ENCODE data around the gene USE1. TPM values are rescaled to one million over a fixed set of nuclear protein-coding genes. Genes with fewer than 3 reads are reported as not detected.
A peak's percentile ranks its signal among the peaks of the same experiment; 100 is the strongest.

The USE1 gene
- total RNA-seq, 1 experiment from 2014 or later, result 32.5 TPM

DNA sequence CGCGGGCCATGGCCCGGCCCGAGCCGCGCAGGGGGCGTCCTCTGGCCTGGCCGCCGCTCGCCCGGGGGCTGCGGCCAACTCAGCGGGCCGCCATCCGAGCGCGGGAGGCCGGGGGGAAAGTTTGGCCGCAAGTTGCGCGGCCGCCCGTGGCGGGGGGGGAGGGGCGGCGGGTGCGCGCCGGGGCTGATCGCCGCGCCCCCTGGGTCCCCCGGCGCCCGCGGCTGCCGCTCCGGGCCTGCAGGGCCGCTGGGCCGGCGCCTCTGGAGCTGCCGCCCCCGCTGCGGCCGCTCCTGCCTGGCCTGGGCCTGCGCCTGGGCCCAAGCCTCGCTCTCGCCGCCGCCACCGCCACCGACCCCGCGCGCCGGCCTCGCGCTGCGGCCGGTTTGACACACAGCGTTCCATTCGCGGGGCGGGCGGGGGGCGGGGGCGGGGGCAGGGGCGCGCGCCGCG, 30.4 kb downstream of the USE1 start, which contains the start of gene NR2F6:
TSS of gene NR2F6 (minus strand) at position 385 of the 450 bp plus-strand sequence. CDS start 699 bp downstream, outside the sequence.
- Histone ChIP-seq H3K27me3 (ENCODE audit: low read length) (no peaks in the 10 kb centered on the region), H2AFZ (ENCODE audit: low read length) (peak within 1 kb of the TSS; percentile 90), H3K4me2 (ENCODE audit: low read length) (peak within 1 kb of the TSS; percentile 95), H3K4me1 (ENCODE audit: insufficient read depth, low read length) (peaks cover 30% of the 10 kb centered on the region), H3K27ac (ENCODE audit: low read length) (no peak within 1 kb of the TSS; the same call in 1 of the 2 replicates), H3K79me2 (ENCODE audit: low read length) (peaks cover 47% of the 10 kb centered on the region), H3K9me2 (replicated peaks; ENCODE audit: low read length) (no peaks in the 10 kb centered on the region), H3K9me3 (ENCODE audit: low read length) (no peaks in the 10 kb centered on the region), H3K36me3 (ENCODE audit: low read depth, low read length) (no peaks in the 10 kb centered on the region), H4K20me1 (ENCODE audit: low read length) (peaks cover 13% of the 10 kb centered on the region), H3F3A (ENCODE audit: low read length, unreplicated experiment) (no peaks in the 10 kb centered on the region), H3K9ac (ENCODE audit: low read length) (peak within 1 kb of the TSS; percentile 70), H3K4me3 (ENCODE audit: low read length) (peak within 1 kb of the TSS; percentile 84)
- ChIA-PET POLR2A (ENCODE audit: unreplicated experiment) (no interaction called here), CTCF (no interaction called here)
- no peak for ATAC-seq
- TF ChIP-seq EZH2phosphoT487 (IDR thresholded peaks at IDR 0.05; ENCODE audit: borderline replicate concordance, low read length) (no peak), EZH2 (IDR thresholded peaks at IDR 0.05; ENCODE audit: low read length, unreplicated experiment) (no peak), CTCF (conservative IDR thresholded peaks at IDR 0.05; ENCODE audit: low read depth, low read length) (no peak)
- BruUV-seq (replicated peaks), result no TSS peak
- intact Hi-C loops (cut with micrococcal nuclease), result no loop called here
- DNase-seq, result no peak

DNA sequence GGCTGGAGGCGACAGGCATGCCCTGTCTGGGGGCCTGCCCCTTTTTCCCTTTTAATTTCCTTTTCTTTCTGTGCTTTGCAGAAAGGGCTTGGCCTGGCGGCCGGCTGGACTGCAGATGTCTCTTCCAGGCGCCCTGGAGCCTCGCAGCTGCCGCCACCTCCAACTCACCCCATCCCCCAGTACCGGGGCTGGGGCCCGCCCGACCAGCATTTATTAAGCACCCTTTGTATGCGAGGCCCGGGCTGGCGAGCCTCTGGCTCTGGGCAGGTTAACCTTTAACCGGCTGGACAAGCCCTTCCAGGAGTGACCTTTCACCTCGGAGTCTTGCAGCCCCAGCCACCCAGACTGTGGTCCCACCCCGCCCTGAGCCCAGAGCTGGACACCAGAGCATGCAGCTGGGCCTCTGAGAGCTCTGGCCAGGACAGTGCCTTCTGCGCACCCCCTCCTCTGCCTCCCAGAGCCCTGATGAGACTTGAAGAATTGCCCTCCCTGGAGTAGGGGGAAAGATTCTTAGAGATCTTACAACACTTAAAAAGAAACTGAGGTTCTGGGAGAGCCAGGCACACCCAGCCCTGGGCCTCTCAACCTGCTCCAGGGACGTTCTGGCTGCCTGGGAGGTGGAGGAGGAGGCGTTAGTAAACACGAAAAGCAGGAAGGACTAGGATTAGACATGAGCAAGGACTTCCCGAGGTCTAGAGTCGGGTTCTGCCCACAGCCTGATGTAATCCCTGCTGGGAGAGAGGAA, 31.7 kb downstream of the USE1 start:
- POLR2A ChIA-PET (ENCODE audit: unreplicated experiment), result no interaction called here

More for the DNA sequence above, 31.7 kb downstream of the USE1 start:
- BruUV-seq (replicated peaks), result no TSS peak
- no peak for ATAC-seq
- Histone ChIP-seq H3K9ac (ENCODE audit: low read length) (0 out of 2 replicates have a peak overlapping the region, but pooled peaks have one; percentile 58), H3F3A (ENCODE audit: low read length, unreplicated experiment) (no peaks in the 10 kb centered on the region), H3K9me3 (ENCODE audit: low read length) (no peaks in the 10 kb centered on the region), H3K4me3 (ENCODE audit: low read length) (peak overlapping the region; percentile 69; the same call in 1 of the 2 replicates), H3K9me2 (replicated peaks; ENCODE audit: low read length) (no peaks in the 10 kb centered on the region), H2AFZ (ENCODE audit: low read length) (peak overlapping the region; percentile 90), H3K27me3 (ENCODE audit: low read length) (no peaks in the 10 kb centered on the region), H3K4me2 (ENCODE audit: low read length) (peak overlapping the region; percentile 92), H3K4me1 (ENCODE audit: insufficient read depth, low read length) (peaks cover 30% of the 10 kb centered on the region), H3K36me3 (ENCODE audit: low read depth, low read length) (no peaks in the 10 kb centered on the region), H3K79me2 (ENCODE audit: low read length) (peaks cover 34% of the 10 kb centered on the region), H4K20me1 (ENCODE audit: low read length) (peaks cover 13% of the 10 kb centered on the region), H3K27ac (ENCODE audit: low read length) (no peak overlapping the region)
- CTCF ChIA-PET, result no interaction called here
- no peak for DNase-seq
- TF ChIP-seq EZH2phosphoT487 (IDR thresholded peaks at IDR 0.05; ENCODE audit: borderline replicate concordance, low read length) (no peak), CTCF (conservative IDR thresholded peaks at IDR 0.05; ENCODE audit: low read depth, low read length) (no peak)
- intact Hi-C loops (cut with micrococcal nuclease), result no loop called here

All from PC-3 (cell line).